ENCODE data around the gene TIMM8A.

Gene TIMM8A
- total RNA-seq: 2.2 to 9.5 (median 5.8) reads per million in 18 experiments

GRCh38 chrX:101348452-101349192, at the start of gene TIMM8A:
Gene TIMM8A, minus strand, starts transcription at chrX:101348742. Its CDS starts 78 bp downstream, at chrX:101348664.
- DNase-seq: peak; percentile 68 to 83

GRCh38 chrX:101397779-101398178, 49.2 kb upstream of the TIMM8A start:
- DNase-seq: no peak

- DNase-seq: peak; percentile 60 to 78
Observed at GRCh38 chrX:101395789-101396188, 47.2 kb upstream of the TIMM8A start.

- DNase-seq: no peak
Observed at GRCh38 chrX:101394372-101394771, 45.8 kb upstream of the TIMM8A start.

DNA sequence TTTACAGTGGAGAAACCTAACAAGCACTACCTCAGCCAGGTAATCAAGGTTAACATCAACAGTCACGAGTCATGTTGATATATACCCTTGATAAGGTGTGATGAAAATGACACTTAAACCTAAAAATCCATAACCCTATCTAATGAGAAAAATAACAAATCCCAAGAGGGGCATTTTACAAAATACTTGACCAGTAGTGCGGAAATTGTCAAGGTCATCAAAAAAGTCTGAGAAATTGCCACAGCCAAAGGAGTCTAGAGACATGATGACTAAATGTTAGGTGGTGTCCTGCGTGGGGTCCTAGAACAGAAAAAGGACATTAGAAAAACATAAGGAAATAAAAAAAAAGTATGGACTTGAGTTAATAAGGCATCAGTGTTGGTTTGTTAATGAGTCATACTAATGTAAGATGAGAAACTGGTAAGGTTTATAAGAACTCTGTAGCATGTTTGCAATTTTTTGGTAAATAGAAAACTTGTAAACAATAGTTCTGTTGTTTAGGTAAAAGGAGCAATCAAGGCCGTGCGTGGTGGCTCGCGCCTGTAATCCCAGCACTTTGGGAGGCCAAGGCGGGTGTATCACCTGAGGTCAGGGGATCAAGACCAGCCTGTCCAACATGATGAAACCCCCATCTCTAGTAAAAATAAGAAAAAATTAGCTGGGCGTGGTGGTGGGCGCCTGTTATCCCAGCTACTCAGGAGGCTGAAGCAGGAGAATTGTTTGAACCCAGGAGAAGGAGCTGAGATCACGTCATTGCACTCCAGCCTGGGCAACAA, 45.2 kb upstream of the TIMM8A start:
- DNase-seq: no peak

DNA sequence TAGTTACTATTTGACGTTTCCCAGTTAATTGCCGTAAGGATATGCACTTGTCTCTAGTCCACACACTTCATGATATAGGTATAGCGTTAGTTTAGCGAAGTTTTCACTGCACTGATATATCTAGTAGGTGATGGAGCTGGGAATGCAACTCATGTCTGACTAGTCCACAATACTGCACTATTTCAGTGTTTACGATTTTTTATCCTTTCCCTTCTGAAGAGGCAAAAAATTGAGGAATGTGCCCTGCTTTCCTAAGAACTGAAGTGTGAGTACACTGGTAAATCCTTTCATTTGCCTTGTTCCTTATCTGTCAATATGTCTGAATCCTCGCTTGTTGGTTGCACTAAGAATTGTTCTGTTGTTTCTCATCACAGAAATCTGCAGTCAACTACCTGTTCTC, 43.3 kb upstream of the TIMM8A start:
- DNase-seq: no peak

GRCh38 chrX:101390664-101391525, 42.4 kb upstream of the TIMM8A start, which contains the start of gene RPL36A:
Gene RPL36A, plus strand, starts transcription at chrX:101391011. Its CDS starts 33 bp downstream, at chrX:101391044.
- DNase-seq: peak; percentile 93

DNA sequence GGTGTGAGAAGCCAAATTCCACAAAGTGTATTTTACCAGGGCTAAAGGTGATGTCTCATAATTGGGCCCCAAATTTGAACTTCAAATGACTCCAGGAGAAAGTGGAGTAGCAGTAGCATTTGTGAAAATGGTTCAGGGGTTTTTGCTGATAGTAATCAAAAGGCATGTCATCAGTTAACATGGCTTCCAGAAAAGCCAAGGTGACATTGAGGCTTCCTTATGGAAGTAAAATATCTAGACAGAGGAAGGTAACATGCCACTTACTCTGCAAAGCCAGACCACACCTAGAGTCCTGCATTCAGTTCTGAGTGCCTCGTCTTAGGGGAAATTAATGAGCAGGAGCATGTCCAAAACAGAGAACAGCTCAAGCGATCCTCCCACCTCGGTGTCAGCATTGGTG, 40.1 kb upstream of the TIMM8A start:
- DNase-seq: no peak

- no peak for DNase-seq
Observed at GRCh38 chrX:101386542-101386885, 38.0 kb upstream of the TIMM8A start.

DNA sequence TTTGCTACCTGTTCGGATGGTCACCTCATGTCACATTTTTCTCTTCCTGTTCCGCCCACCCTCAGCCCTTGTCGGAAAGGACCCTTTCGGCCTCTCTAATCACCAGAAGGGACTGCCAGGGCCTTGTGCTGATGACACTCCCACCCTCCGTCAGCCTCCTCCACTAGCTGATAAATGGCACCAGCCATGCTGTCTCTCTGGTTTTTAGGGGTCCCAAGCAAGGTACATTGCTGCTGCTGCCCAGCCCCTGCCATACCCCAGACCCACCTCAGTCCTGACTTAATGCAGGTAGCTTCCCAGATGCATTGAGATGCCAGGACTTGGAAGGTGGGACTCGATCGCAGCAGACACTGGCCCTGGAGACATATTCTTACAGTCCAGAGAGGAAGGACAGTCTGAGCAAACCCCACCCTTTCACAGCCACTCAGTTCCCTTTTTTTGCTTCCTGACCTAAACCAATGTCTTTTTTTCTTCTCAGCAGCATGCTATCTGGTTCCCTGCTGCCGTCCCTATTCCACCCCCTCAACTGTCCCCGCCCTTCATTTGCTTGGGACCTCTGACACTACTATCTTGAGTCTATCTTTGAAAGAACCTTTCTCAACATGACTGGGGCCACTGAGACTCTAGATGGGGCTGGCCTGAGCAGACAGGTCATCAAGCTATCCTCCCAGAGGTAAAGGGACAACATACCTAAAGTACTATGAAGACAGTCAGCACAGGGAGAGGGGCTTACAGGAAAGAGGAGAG, 37.4 kb upstream of the TIMM8A start, which contains the start of gene BTK:
BTK (minus strand) TSS at position 397 of the 747 bp plus-strand sequence. CDS start 10,907 bp downstream, outside the sequence.
- peak; percentile 77 to 79 for DNase-seq

- no peak for DNase-seq
Observed at GRCh38 chrX:101385026-101385684, 36.6 kb upstream of the TIMM8A start.

- DNase-seq: peak in 1 of 2 donors; percentile 11
Observed at GRCh38 chrX:101383679-101384205, 35.2 kb upstream of the TIMM8A start.

GRCh38 chrX:101377547-101377946, 29.0 kb upstream of the TIMM8A start:
- peak in 1 of 2 donors; percentile 7 for DNase-seq

DNA sequence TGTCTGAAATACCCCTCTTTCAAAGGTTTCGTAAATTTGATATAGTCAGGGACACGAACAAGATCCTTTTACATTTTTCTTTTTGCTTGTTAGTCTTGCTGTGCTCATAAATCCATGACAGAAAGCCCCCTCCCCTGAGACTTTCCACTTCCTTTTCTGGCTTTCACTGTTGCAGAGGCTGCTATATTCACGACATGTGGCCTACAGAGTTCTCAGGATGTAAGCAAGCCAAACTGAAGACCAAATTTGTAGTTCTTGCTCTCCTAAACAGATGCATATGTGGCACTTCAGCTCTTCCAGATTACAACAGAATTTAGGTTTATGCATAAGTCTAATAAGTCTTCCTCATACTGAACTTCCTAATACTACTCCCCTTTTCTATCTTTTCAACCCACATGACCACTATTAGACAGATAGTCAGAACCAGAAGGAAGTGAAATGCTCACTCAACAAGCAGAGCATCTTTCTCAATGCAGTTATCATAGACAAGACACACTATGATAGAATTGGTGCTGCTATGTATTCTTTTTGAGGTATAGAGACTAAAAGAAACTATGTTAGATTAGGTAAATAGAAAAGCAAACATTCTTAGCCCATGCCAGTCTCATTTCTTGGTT, 22.5 kb upstream of the TIMM8A start:
- DNase-seq: peak in 1 of 2 donors; percentile 47

DNA sequence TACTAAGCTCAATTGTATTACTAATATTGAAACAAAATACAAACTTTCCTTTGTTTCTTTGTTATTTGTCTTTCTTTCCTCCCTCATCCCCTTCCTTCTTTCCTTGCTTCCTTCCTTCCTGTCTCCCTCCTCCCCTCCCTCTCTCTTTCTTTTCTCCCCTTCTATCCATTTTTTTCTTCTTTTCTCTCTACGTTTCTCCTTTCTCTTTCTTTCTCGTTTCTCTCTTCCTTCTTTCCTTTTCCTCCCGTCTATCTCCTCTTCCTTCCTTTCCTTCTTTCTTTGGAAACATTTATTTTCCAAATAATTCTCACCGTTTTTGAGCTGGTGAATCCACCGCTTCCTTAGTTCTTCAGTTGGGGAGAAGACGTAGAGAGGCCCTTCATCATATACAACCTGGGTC, 21.1 kb upstream of the TIMM8A start:
- DNase-seq: no peak

GRCh38 chrX:101368800-101369199, 20.3 kb upstream of the TIMM8A start:
- no peak for DNase-seq

DNA sequence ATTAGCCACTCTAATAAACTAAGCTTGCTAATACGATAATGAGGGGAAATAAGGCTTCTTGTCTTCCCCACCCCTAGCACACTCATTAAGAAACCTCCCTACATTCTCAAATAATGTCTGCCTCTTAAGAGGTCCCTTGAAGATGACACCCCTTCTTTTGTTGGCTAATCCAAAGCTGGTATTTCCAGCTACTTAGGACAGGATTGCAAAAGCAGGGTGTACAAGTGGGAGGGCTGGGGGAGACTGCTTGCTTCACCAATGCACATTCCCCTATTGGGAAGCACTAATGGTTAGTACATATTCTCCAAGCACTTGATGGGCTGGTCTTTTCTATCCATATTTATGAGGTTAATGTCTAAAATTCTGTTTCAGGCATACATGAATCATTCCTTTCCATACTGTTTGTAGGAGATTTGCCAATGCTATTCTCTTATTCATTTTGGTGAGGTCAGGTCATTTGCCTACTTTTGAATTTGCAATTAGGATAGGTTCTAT, 16.8 kb upstream of the TIMM8A start:
- DNase-seq: no peak

DNA sequence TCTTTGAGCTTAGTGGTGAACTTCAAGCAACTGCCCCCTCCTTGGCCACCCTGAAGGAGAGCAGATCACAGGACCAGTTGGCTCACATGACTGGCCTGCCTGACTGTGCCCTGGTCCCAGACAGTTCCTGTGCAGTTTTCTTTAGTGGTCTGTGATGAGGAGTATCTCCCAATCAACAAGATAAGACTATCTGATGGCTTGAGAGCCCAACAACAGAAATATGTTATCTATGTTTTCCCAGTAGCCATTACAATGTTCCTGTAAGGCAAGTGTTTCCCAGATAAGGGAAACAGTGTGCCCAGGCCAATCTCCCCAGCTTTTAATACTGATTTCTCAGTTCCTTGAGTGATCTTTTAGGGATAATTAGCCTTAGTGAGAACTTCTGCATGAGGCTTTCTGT, 14.2 kb upstream of the TIMM8A start:
- peak; percentile 3 to 18 for DNase-seq

- no peak for DNase-seq
Observed at GRCh38 chrX:101362116-101362515, 13.6 kb upstream of the TIMM8A start.

GRCh38 chrX:101360390-101360789, 11.8 kb upstream of the TIMM8A start:
- DNase-seq: no peak

Measured in inflammatory macrophage (primary cell).